22Rv1 (cell line): ENCODE data around the gene ZNF787.

Experiments
- CTCF ChIP-seq: fragments of 450-650 bp; IDR thresholded peaks from 2 replicates; pipeline ENCODE4 v1.5.1; 2017; ENCODE audit warnings: mild to moderate bottlenecking
- ZFX ChIP-seq: fragments of 450-650 bp; IDR thresholded peaks from 2 replicates; pipeline ENCODE4 v1.6.1; 2017; ENCODE audit warnings: antibody characterized with exemption, borderline replicate concordance

DNA sequence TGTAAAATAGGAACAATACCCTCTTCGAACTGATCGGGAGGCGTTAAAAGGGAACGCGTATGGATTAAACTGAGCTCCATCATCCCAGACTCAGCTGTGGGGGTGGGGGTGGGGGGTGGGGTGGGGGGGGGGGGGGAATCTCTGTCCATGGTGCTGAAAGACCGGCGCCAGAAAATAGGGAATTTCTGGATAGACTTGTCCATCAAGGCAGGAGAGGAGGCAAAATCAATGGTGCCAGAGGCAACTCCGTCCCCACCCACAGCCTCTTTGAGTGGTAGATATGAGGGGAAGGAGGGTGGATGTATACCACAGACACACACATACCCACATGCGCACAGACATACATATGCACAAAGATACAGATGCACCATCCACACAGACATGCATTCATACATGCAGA, 37.4 kb downstream of the ZNF787 start:
- no peak for TF ChIP-seq CTCF
- no peak for TF ChIP-seq ZFX
